ENCODE measurements around the gene LIPN. TPM values are rescaled to one million over a fixed set of nuclear protein-coding genes. Genes with fewer than 3 reads are reported as not detected.
A peak's percentile ranks its signal among the peaks of the same experiment; 100 is the strongest.

The LIPN gene
- total RNA-seq, 1 experiment from 2014 or later: not detected

- DNase-seq (ENCODE audit: low read depth): peak; percentile 39
Measured at GRCh38 chr10:88783724-88784123, 23.9 kb downstream of the LIPN start.

DNA sequence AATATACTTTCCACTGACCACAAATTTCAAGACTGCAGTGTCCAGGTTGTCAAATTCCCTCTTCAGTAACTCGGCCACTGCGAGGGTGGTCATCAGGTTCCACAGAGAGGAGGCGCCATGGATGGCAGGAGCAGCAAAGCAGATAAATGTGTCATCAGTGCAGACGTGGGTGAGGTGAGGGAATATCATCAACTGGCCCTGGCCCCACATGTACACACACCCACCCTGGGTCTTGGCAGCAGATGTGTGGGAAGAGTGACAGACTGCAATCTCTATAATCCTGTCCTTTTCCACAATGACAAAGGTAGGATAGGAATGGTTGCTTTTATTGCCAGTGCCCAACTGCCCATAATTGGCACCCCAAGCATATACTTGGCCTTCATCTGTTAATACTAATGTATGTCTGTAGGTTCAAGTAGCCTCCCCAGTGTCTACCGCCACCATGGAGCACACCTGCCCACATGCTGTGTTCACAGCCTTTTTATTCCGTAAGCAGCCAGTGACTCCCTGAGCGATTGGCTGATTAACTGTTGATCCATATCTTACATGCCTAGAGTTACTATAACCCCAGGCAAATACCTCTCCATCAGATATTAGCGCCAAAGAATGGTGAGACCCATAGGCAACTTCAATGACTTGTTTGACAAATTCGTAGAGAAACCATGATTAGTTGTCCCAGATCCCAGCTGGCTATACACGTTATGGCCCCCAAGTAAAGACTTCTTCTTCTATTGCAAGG, 26.4 kb downstream of the LIPN start:
- no peak for DNase-seq (ENCODE audit: low read depth)

- no peak for DNase-seq (ENCODE audit: low read depth)
Measured at GRCh38 chr10:88787463-88787862, 27.6 kb downstream of the LIPN start.

GRCh38 chr10:88788924-88789323, 29.1 kb downstream of the LIPN start:
- DNase-seq (ENCODE audit: low read depth): no peak

DNA sequence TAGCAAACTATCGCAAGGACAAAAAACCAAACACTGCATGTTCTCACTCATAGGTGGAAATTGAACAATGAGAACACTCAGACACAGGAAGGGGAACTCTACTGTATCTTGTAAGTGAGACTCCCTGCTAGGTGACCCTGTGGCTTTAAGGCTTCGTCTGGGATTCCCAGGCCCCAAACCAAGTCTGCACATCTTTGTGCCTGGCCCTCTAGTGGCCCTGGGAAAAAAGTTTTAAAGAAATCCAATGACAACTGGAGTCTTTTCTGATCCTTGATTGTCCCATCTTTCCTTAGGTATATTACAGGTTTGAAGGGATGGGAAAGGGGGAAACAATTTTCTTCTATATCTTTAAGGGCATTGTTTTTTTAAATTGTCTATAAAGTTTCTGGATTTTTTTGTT, 32.1 kb downstream of the LIPN start:
- DNase-seq (ENCODE audit: low read depth): peak; percentile 44

DNA sequence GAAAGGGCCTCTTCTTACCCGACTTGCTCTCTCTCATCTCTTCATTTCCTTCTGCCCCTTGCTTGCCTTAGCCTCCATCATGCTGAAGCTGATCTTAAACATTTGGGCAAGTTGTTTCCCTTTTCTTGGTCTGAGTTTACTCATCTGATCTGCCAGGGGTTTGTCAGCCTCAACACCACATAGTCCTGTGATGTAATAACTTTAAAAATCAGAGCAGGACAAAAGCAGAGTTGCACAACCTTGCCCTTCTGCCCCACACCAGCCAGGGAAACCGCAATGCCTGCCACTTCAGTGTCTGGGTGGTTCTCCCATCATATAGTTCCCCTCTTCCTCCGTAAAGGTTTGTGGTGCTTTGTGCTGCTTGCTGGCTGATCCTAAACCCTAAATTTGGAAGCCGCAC, 32.8 kb downstream of the LIPN start:
- DNase-seq (ENCODE audit: low read depth): peak; percentile 83

DNA sequence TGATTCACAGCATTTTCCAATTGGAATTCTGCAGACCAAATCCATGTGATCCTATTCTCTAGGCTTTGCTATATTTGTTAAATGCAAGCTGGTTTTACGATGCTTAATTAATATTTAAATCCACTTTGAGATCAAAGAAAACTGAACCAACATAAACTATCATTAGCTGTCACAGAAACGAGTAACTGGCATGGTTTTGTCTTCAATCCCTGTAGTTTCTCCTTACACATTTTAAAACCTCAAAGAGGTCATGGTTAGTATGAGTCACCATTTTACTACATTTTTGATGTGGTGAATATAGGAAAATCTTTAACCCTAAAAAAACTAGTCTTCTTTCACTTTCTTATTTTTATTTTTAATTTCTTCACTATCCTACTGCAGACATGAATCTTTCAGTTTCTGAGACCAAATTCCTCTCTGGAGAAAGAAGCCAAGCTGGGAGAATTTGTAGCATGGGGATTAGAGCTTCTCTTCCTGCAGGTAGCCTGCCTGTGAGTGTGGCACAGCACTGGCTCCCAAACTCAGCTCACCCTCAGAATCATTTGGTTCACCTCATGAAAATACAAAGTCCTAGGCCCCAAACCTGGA, 34.0 kb downstream of the LIPN start:
- peak; percentile 83 for DNase-seq (ENCODE audit: low read depth)

- no peak for DNase-seq (ENCODE audit: low read depth)
Measured at GRCh38 chr10:88794731-88795130, 34.9 kb downstream of the LIPN start.

GRCh38 chr10:88800152-88801125, 40.6 kb downstream of the LIPN start:
- DNase-seq (ENCODE audit: low read depth): peak; percentile 23

- DNase-seq (ENCODE audit: low read depth): no peak
Measured at GRCh38 chr10:88802523-88803285, 42.9 kb downstream of the LIPN start, which contains the start of gene LIPM. TSS of gene LIPM (plus strand) at chr10:88802730. CDS start at chr10:88802897, 167 bp downstream.

- DNase-seq (ENCODE audit: low read depth): no peak
Measured at GRCh38 chr10:88803641-88804040, 43.8 kb downstream of the LIPN start.

DNA sequence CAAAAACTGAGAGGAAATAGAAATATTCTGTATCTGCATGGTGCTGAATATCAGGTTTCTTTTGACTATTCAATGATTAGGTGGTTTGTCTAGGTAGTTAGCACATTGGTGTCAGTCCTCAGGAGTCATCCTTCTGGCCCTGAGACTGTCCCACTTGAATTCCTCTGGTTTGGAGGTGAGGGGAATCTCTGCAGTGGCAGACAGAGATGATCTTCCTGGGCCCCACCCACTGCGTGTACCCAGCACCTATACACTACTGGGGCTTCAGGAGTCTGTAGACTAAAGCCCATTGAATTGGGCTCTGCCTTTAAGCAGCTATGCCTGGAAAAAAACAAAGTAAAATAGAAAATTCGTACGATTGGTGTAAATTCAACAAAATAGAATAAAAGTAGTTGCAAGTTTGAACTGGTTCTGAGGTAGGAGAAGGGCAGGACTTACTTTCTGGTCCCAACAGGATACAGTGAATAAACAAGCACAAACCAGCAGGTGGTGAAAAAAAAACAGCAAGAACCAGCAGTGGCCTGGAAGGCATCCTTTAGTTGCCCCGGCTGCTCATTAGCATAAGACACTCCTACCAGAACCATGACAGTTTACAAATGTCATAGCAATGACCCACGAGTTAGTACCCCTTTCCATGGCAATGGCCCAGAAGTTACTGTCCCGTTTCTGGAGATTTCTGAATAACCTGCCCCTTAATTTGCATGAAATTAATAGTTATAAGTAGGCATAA, 44.4 kb downstream of the LIPN start:
- DNase-seq (ENCODE audit: low read depth): no peak

DNA sequence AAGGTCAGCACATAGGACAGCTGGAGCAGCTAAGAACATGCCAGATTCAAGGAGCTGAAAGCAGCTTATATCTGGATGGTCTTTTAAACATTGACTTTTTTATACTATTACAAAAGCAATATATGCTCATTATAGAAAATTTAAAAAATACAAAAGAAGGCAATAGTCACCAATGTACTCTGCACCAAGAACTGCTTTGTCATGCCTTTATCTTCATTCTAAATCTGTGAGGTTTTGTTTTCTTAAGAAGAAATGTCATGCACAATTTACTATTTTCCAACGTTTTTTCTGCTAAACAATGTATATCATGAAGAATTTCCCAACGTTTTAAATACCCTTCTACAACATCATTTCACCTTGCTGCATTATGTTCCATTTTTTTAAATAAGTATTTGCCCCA, 45.5 kb downstream of the LIPN start:
- DNase-seq (ENCODE audit: low read depth): no peak

- no peak for DNase-seq (ENCODE audit: low read depth)
Measured at GRCh38 chr10:88805924-88806323, 46.1 kb downstream of the LIPN start.

DNA sequence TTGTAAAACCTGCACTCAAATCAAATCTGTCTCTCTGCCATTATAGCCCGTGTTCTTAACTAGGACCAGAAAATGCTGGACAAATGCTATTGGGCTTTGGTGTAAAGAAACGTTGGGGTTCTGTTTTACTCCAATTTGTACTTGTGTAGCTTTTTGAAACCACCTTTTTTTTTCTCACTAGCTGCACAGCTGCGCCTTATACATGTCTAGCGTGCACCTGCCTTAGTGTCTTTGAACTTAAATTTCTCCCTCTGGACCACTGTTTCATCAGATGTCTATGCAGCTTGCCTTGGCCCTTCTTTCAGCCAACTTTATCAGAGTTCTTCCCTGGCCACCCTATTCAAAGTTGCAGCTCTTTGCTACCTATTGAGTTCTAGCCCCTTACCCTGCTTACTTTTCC, 49.8 kb downstream of the LIPN start:
- DNase-seq (ENCODE audit: low read depth): no peak

GRCh38 chr10:88810196-88810961, 50.6 kb downstream of the LIPN start:
- peak; percentile 79 for DNase-seq (ENCODE audit: low read depth)

GRCh38 chr10:88813200-88813599, 53.4 kb downstream of the LIPN start:
- no peak for DNase-seq (ENCODE audit: low read depth)

GRCh38 chr10:88819290-88819689, 59.5 kb downstream of the LIPN start:
- peak; percentile 55 for DNase-seq (ENCODE audit: low read depth)

GRCh38 chr10:88820748-88821401, 61.1 kb downstream of the LIPN start:
- peak; percentile 67 for DNase-seq (ENCODE audit: low read depth)

- DNase-seq (ENCODE audit: low read depth): no peak
Measured at GRCh38 chr10:88826388-88826787, 66.6 kb downstream of the LIPN start.
